ENCODE results near the gene EIF2S2.
"Not testable (repeated sequence)": the region's sequence is repeated elsewhere in the genome, so short reads cannot be mapped to it uniquely, and the experiment has no call there.

The EIF2S2 gene, protein sequence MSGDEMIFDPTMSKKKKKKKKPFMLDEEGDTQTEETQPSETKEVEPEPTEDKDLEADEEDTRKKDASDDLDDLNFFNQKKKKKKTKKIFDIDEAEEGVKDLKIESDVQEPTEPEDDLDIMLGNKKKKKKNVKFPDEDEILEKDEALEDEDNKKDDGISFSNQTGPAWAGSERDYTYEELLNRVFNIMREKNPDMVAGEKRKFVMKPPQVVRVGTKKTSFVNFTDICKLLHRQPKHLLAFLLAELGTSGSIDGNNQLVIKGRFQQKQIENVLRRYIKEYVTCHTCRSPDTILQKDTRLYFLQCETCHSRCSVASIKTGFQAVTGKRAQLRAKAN

DNA sequence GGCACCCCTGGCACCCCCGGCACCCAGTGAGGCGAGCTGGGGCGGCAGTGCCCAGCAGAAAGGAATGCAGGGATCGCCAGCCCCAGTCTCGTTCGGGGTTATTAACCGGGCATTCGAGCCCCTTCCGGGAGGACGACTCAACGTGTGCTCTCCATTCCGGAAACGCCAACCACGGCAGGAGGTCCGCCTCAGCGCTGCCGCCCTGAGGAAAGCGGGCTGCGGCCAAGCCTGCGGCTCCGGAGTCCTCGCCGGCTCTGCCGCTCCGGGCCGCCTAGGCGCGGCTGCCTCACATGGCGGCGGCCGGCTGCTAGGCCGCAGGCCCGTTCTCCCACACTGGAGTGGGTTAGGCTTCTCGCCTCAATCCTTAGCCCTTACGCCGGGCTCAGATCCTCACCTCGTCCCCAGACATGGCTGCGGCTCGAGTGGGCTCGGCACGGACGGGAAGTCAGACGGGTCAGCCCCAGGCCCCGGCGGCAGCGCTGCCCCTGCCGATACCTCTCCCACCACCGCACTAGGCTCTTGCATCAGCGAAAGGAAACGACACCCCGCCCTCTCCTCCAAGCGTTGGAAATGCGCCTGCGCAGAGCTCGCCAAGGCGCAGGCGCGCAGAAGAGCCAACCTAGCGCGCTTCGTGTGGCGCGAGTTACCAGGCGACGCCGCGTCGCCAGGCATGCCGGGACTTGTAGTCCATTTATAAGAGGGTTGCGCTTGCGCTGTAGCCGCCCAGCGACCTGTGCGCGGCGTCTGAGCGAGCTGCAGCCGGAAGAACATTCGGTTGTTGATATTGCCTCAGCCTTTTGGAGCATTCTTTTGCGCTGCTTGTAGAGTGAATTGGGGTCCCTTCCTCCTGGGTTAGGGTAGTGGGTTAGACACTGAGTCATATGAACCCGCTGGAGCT, at the start of gene EIF2S2:
Gene EIF2S2, minus strand, starts transcription at position 542 of the 898 bp plus-strand sequence. Its CDS starts 133 bp downstream, at position 409.
- peak within 1 kb of the TSS; percentile 97 for H3K4me3 ChIP-seq (ENCODE audit: low read length)
- H3K4me1 ChIP-seq (ENCODE audit: control insufficient read depth, insufficient read depth, low read length): peaks cover 21% of the 10 kb centered on the region
- peaks cover 3% of the 10 kb centered on the region for H3K36me3 ChIP-seq (ENCODE audit: control insufficient read depth, insufficient read depth, low read length)
- peak within 1 kb of the TSS; percentile 93 for H3K27ac ChIP-seq (ENCODE audit: low read depth, low read length)
- no peaks in the 10 kb centered on the region for H3K27me3 ChIP-seq (ENCODE audit: control insufficient read depth, insufficient read depth, low read length)
- peak within 1 kb of the TSS; percentile 95 for H3K9ac ChIP-seq (ENCODE audit: low read length)

DNA sequence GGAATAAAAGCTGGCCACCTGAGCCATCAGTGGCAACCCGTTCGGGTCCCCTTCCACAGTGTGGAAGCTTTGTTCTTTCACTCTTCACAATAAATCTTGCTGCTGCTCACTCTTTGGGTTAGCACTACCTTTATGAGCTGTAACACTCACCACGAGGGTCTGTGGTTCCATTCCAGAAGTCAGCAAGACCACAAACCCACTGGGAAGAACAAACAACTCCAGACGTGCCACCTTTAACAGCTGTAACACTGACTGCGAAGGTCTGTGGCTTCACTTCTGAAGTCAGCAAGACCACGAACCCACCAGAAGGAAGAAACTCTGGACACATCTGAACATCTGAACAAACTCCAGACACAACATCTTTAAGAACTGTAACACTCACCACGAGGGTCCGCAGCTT, 45.7 kb upstream of the EIF2S2 start:
- not testable (repeated sequence) for H3K36me3 ChIP-seq (ENCODE audit: control insufficient read depth, insufficient read depth, low read length); H3K4me3 ChIP-seq (ENCODE audit: low read length)

DNA sequence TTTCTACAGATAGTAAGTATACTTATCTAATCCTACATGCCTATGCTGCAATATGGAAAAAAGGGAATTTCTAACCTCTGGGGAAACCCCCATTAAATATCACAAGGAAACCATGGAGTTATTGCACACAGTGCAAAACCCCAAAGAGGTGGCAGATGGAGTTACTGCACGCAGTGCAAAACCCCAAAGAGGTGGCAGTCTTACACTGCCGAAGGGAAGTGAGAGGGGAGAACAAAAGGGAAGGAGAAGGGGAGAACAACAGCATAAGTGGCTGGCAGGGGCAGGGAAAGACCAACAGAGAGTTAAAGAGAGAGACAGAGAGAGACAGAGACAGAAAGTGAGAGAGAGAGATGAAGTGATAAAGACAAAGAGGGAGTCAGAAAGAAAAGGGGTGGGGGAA, 43.8 kb upstream of the EIF2S2 start:
- H3K27me3 ChIP-seq (ENCODE audit: control insufficient read depth, insufficient read depth, low read length): no peaks in the 10 kb centered on the region
- H3K36me3 ChIP-seq (ENCODE audit: control insufficient read depth, insufficient read depth, low read length): no peaks in the 10 kb centered on the region
- no peak overlapping the region for H3K9ac ChIP-seq (ENCODE audit: low read length)
- no peak overlapping the region for H3K4me3 ChIP-seq (ENCODE audit: low read length)
- no peaks in the 10 kb centered on the region for H3K4me1 ChIP-seq (ENCODE audit: control insufficient read depth, insufficient read depth, low read length)
- no peak overlapping the region for H3K27ac ChIP-seq (ENCODE audit: low read depth, low read length)

More for the DNA sequence above, 45.7 kb upstream of the EIF2S2 start:
- H3K9ac ChIP-seq (ENCODE audit: low read length); H3K27me3 ChIP-seq (ENCODE audit: control insufficient read depth, insufficient read depth, low read length); H3K4me1 ChIP-seq (ENCODE audit: control insufficient read depth, insufficient read depth, low read length); H3K27ac ChIP-seq (ENCODE audit: low read depth, low read length): not testable (repeated sequence)

DNA sequence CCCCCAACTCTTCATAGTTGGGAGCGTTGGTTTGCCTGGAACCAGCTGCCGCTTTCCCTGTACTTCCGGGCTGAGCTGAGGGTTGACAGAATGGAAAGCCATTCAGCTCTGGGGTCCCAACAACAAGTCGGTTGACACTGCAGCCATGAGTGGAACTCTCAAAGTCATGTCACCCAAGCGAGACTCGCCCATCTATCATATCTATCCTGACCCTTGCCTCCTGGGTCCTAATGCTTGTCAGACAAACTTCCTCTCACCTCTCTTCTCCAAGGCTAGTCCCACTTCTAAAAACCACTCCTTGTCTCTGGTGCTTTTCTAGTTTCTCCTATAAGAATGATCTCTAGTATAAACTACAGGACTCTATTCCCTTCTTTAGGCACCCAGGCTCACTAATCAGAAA, 41.1 kb upstream of the EIF2S2 start:
- not testable (repeated sequence) for H3K9ac ChIP-seq (ENCODE audit: low read length); H3K4me3 ChIP-seq (ENCODE audit: low read length); H3K36me3 ChIP-seq (ENCODE audit: control insufficient read depth, insufficient read depth, low read length); H3K27ac ChIP-seq (ENCODE audit: low read depth, low read length); H3K27me3 ChIP-seq (ENCODE audit: control insufficient read depth, insufficient read depth, low read length); H3K4me1 ChIP-seq (ENCODE audit: control insufficient read depth, insufficient read depth, low read length)

DNA sequence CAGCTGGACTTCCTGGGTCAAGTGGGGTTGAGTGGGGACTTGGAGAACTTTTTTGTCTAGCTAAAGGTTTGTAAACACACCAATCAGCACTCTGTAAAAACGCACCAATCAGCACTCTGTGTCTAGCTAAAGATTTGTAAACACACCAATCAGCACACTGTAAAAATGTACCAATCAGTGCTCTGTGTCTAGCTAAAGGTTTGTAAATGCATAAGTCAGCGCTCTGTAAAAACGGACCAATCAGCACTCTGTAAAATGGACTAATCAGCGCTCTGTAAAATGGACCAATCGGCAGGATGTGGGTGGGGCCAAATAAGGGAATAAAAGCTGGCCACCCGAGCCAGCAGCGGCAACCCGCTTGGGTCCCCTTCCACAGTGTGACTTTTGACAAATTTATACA, 40.0 kb upstream of the EIF2S2 start:
- not testable (repeated sequence) for H3K9ac ChIP-seq (ENCODE audit: low read length); H3K4me3 ChIP-seq (ENCODE audit: low read length); H3K36me3 ChIP-seq (ENCODE audit: control insufficient read depth, insufficient read depth, low read length); H3K27ac ChIP-seq (ENCODE audit: low read depth, low read length); H3K27me3 ChIP-seq (ENCODE audit: control insufficient read depth, insufficient read depth, low read length); H3K4me1 ChIP-seq (ENCODE audit: control insufficient read depth, insufficient read depth, low read length)

DNA sequence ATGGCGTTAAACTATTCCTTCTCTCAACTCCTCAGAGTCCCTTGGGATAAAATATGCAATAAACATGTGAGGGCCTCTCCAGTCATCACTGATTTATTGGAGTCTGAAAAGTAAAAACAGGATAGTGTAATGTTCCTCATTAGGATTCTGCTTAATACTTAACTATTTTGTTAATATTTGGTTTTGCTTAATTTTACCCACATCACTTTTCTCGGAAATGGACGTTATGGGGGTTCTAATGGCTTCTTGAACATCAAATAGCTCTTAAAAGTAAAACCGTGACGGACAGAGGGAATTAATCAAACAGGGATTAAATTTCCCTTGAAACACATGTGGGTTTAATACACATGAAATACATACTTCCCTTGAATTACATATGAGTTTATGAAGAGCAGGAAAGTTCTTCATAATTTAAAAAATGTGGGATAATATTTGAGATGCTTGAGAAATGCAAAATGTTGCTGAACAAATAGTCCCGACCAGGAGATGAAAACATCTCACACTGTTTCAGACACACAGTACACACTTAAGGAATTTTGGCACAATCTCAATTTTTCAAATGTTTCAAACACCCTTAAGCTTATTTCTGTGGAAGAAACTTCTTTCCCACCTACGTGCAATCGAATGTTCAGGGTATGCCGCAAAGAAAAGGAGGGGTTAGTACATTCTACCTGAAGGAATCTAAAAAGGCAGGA, 38.4 kb upstream of the EIF2S2 start:
- no peak overlapping the region for H3K9ac ChIP-seq (ENCODE audit: low read length)
- H3K27me3 ChIP-seq (ENCODE audit: control insufficient read depth, insufficient read depth, low read length): no peaks in the 10 kb centered on the region
- H3K4me1 ChIP-seq (ENCODE audit: control insufficient read depth, insufficient read depth, low read length): no peaks in the 10 kb centered on the region
- H3K27ac ChIP-seq (ENCODE audit: low read depth, low read length): no peak overlapping the region
- no peak overlapping the region for H3K4me3 ChIP-seq (ENCODE audit: low read length)
- H3K36me3 ChIP-seq (ENCODE audit: control insufficient read depth, insufficient read depth, low read length): no peaks in the 10 kb centered on the region

DNA sequence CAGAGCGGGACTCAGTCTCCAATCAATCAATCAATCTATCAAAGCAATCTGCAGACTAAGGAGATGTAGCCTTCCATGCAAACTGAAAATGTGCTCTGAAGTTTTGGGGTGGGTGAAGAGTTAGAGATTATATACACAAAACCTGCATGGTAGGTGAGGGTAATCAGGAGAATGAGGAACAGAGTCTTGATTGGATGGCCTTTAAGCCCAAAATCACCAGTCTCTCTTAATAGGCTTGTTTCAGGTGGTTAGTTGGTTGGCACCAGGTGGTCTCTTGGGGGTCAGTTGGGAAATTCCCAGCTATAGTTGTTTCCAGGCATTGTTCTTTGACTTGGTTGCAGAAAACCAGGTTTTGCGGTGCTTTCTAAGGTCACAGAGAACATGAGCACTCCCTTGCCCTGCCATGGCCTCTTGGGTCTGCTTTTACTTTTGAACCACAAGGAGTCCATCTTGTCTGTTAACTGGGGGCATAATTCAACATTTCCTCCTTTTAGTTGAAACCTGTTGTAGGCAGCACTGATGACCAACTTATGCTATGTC, 33.3 kb upstream of the EIF2S2 start:
- H3K9ac ChIP-seq (ENCODE audit: low read length): no peak overlapping the region

DNA sequence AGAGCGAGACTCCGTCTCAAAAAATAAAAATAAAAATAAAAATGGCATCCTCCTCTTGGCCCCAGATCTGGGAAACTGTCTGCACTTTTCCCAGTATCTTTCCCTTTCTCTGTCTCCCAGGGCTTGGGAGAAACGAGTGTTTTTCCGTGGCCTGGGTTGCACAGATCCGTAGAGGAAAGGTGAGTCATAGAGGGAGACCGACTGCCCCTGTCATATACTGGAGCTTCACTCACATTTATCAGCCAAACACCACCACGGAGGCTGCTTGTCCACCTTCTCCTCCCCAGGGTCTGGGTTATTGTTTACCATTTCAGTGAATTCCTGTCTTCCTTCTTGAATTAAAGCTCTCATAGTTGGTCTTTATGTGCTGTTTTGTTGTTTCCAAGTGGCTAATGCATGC, 31.9 kb upstream of the EIF2S2 start:
- Histone ChIP-seq H3K27ac (ENCODE audit: low read depth, low read length) (no peak overlapping the region), H3K36me3 (ENCODE audit: control insufficient read depth, insufficient read depth, low read length) (no peaks in the 10 kb centered on the region), H3K4me3 (ENCODE audit: low read length) (no peak overlapping the region), H3K27me3 (ENCODE audit: control insufficient read depth, insufficient read depth, low read length) (no peaks in the 10 kb centered on the region), H3K4me1 (ENCODE audit: control insufficient read depth, insufficient read depth, low read length) (no peaks in the 10 kb centered on the region), H3K9ac (ENCODE audit: low read length) (no peak overlapping the region)

More for the DNA sequence above, 33.3 kb upstream of the EIF2S2 start:
- Histone ChIP-seq H3K4me3 (ENCODE audit: low read length) (no peak overlapping the region), H3K4me1 (ENCODE audit: control insufficient read depth, insufficient read depth, low read length) (no peaks in the 10 kb centered on the region), H3K27ac (ENCODE audit: low read depth, low read length) (no peak overlapping the region), H3K27me3 (ENCODE audit: control insufficient read depth, insufficient read depth, low read length) (no peaks in the 10 kb centered on the region), H3K36me3 (ENCODE audit: control insufficient read depth, insufficient read depth, low read length) (no peaks in the 10 kb centered on the region)

DNA sequence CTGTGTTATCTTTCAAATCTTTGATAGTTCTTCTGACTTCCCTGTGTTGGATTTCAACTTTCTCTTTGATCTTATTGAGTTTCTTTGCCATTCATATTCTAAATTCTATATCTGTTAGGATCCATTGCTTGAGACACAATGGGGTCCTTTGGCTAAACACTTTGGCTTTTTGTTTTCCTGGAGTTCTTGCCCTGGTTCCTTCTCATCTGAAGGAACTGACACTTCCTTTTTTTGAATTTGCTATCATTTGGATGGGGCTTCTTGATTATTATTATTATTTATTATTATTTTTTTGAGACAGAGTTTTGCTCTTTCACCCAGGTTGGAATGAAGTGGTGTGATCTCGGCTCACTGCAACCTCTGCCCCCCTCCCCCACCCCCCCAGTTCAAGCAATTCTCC, 30.1 kb upstream of the EIF2S2 start:
- no peak overlapping the region for H3K4me3 ChIP-seq (ENCODE audit: low read length)
- no peaks in the 10 kb centered on the region for H3K4me1 ChIP-seq (ENCODE audit: control insufficient read depth, insufficient read depth, low read length)
- no peak overlapping the region for H3K27ac ChIP-seq (ENCODE audit: low read depth, low read length)
- no peak overlapping the region for H3K9ac ChIP-seq (ENCODE audit: low read length)
- no peaks in the 10 kb centered on the region for H3K36me3 ChIP-seq (ENCODE audit: control insufficient read depth, insufficient read depth, low read length)
- H3K27me3 ChIP-seq (ENCODE audit: control insufficient read depth, insufficient read depth, low read length): no peaks in the 10 kb centered on the region

DNA sequence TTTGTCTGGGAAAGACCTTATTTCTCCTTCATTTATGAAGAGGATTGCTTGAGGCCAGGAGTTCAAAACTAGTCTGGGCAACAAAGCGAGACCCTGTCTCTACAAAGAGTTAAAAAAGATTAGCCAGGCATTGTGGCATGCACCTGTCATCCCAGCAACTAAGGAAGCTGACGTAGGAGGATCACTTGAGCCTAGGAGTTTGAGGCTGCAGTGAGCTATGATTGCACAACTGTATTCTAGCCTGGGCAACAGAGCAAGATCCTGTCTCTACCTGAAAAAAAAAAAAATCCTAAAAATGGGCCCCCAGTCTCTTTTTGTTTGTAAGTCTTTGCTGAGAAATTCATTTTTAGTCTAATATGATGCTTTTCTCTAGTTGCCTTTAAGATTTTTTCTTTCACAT, 29.2 kb upstream of the EIF2S2 start:
- Histone ChIP-seq H3K27ac (ENCODE audit: low read depth, low read length) (no peak overlapping the region), H3K4me1 (ENCODE audit: control insufficient read depth, insufficient read depth, low read length) (no peaks in the 10 kb centered on the region), H3K4me3 (ENCODE audit: low read length) (no peak overlapping the region), H3K36me3 (ENCODE audit: control insufficient read depth, insufficient read depth, low read length) (no peaks in the 10 kb centered on the region), H3K9ac (ENCODE audit: low read length) (no peak overlapping the region), H3K27me3 (ENCODE audit: control insufficient read depth, insufficient read depth, low read length) (no peaks in the 10 kb centered on the region)

DNA sequence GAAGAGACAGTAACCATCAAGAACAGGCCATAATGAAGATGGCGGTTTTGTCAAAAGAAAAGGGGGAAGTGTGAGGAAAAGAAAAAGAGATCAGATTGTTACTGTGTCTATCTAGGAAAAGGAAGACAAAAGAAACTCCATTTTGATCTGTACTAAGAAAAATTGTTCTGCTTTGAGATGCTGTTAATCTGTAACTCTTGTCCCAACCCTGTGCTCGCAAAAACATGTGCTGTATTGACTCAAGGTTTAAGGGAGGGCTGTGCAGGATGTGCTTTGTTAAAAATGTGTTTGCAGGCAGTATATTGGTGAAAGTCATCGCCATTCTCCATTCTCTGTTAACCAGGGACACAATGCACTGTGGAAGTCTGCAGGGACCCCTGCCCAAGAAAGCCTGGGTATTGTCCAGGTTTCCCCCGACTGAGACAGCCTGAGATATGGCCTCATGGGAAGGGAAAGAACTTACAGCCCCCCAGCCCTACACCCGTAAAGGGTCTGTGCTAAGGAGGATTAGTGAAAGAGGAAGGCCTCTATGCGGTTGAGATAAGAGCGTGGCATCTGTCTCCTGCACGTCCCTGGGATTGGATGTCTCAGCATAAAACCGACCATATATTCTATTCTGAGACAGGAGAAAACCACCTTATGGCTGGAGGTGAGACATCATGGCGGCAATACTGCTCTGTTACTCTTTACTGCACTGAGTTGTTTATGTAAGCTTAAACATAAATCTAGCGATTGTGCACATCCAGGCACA, 23.7 kb upstream of the EIF2S2 start:
- H3K27me3 ChIP-seq (ENCODE audit: control insufficient read depth, insufficient read depth, low read length); H3K36me3 ChIP-seq (ENCODE audit: control insufficient read depth, insufficient read depth, low read length); H3K4me1 ChIP-seq (ENCODE audit: control insufficient read depth, insufficient read depth, low read length); H3K27ac ChIP-seq (ENCODE audit: low read depth, low read length); H3K4me3 ChIP-seq (ENCODE audit: low read length); H3K9ac ChIP-seq (ENCODE audit: low read length): not testable (repeated sequence)
